Right cardiac atrium (tissue), 5 donors: ENCODE results near the gene OR2D2. TPM values are rescaled to one million over a fixed set of nuclear protein-coding genes. Genes with fewer than 3 reads are reported as not detected.

ENCODE experiments used
- ATAC-seq, 2 donors: fragments of 200-7000 bp; cut with Tn5 transposase; one replicate each; pipeline versions ENCODE4 v1.8.0 to v1.9.1; 2020; ENCODE audit warnings: moderate library complexity in 2 of 2, mild to moderate bottlenecking in 1 of 2
- DNase-seq, 3 donors: peaks; one replicate each; pipeline ENCODE4 v3.0.0-alpha.2; 2020
- H3K27ac ChIP-seq: one replicate; pipeline ENCODE4 v1.5.1; 2013; ENCODE audit warnings: mild to moderate bottlenecking, low read length, control low read depth, moderate library complexity
- H3K27me3 ChIP-seq: one replicate; pipeline ENCODE4 v1.6.1; 2013; ENCODE audit not compliant: control insufficient read depth, insufficient read depth
- H3K4me1 ChIP-seq: one replicate; pipeline ENCODE4 v1.6.1; 2013; ENCODE audit warnings: low read length; ENCODE audit not compliant: control insufficient read depth, insufficient read depth
- H3K4me3 ChIP-seq: one replicate; pipeline ENCODE4 v1.5.1; 2013; ENCODE audit warnings: low read length, control low read depth
- H3K9me3 ChIP-seq: one replicate; pipeline ENCODE4 v1.6.1; 2013; ENCODE audit warnings: low read length; ENCODE audit not compliant: control insufficient read depth
- WGBS: extraction: QIAGEN DNeasy Blood & Tissue Kit; methylation state at CpG from one replicate; pipeline ENCODE4 v1.1.7; 2013; 5-methylcytosine and 5-hydroxymethylcytosine counted together
- intact Hi-C, 4 donors: fragments of 100-400 bp; cut with DNase I; formaldehyde crosslinking; loops; one replicate each; pipeline versions ENCODE4 v1.11.0 to v1.14.0; 2022 to 2023
- polyA plus RNA-seq: library from polyadenylated mRNA; stranded (reverse); fragments of 200-250 nt; gene quantifications from one replicate; pipeline ENCODE4 v1.2.3, GENCODE V29; 2013
- total RNA-seq, 4 donors: library from RNA; stranded (reverse); fragmentation: NEBNext Ultra II Directional; extraction: Animal tissue kit (Norgen Biotek cat#: 25700); gene quantifications; one replicate each; pipeline ENCODE4 v1.2.1, GENCODE V29; 2021
- donor health status: healthy with polysubstance abuse.
- donor health status: DM: no; HTN: yes; CAD: no.
- donor health status: DM: no; HTN: no; CAD: no.
- donor health status: DM: no; HTN: yes; CAD: no; lungs with severe emphysema.
- donor health status: DM: yes; HTN: yes; CAD: no.

OR2D2 gene
- total and polyA plus RNA-seq, 5 donors = not detected

GRCh38 chr11:6843670-6844069 is 48.6 kb downstream of the OR2D2 start:
- Histone ChIP-seq H3K4me3 (no peak overlapping the region), H3K9me3 (no peaks in the 10 kb centered on the region), H3K4me1 (no peaks in the 10 kb centered on the region), H3K27me3 (no peaks in the 10 kb centered on the region), H3K27ac (no peak overlapping the region)
- ATAC-seq (no peak), DNase-seq (no peak)
- 66% methylated on average over 2 of the region's 2 CpGs for WGBS
- intact Hi-C loops = no loop called here

- H3K27me3 ChIP-seq = no peaks in the 10 kb centered on the region
- H3K4me1 ChIP-seq = no peaks in the 10 kb centered on the region
- intact Hi-C loops = no loop called here
- DNase-seq = no peak
- no peak overlapping the region for H3K27ac ChIP-seq
- ATAC-seq = no peak
- H3K9me3 ChIP-seq = no peaks in the 10 kb centered on the region
- H3K4me3 ChIP-seq = no peak overlapping the region
These were observed 50.6 kb downstream of the OR2D2 start for GRCh38 chr11:6841694-6842093.

Other genes with a start within 250 kb of the OR2D2 start
- 10 to 100 TPM; 12.4 to 19.2 (median 14.9) TPM for gene DCHS1, start 236.7 kb downstream of the OR2D2 start, total RNA-seq
- gene DCHS1, start 236.7 kb downstream of the OR2D2 start, polyA plus RNA-seq = 6.4 TPM
- gene MRPL17, start 209.2 kb downstream of the OR2D2 start, total RNA-seq = 10 to 100 TPM; 36.7 to 45.1 (median 41.9) TPM
- 44.7 TPM for gene MRPL17, start 209.2 kb downstream of the OR2D2 start, polyA plus RNA-seq
- not detected for gene OR2AG2, start 120.5 kb downstream of the OR2D2 start, total RNA-seq
- not detected for gene OR2AG2, start 120.5 kb downstream of the OR2D2 start, polyA plus RNA-seq
- not detected for gene OR2AG1, start 109.5 kb downstream of the OR2D2 start, total RNA-seq
- gene OR2AG1, start 109.5 kb downstream of the OR2D2 start, polyA plus RNA-seq = not detected
- gene OR6A2, start 92.8 kb downstream of the OR2D2 start, total RNA-seq = under 1 TPM in 2 of 4 donors, not detected in 2; 0.06 to 0.08 TPM
- not detected for gene OR6A2, start 92.8 kb downstream of the OR2D2 start, polyA plus RNA-seq
- not detected for gene OR10A5, start 46.8 kb downstream of the OR2D2 start, total RNA-seq
- not detected for gene OR10A5, start 46.8 kb downstream of the OR2D2 start, polyA plus RNA-seq
- not detected for gene OR10A2, start 29.4 kb downstream of the OR2D2 start, total RNA-seq
- not detected for gene OR10A2, start 29.4 kb downstream of the OR2D2 start, polyA plus RNA-seq
- not detected for gene OR10A4, start 15.9 kb downstream of the OR2D2 start, total RNA-seq
- not detected for gene OR10A4, start 15.9 kb downstream of the OR2D2 start, polyA plus RNA-seq
- not detected for gene OR2D3, start 28.5 kb upstream of the OR2D2 start, total RNA-seq
- gene OR2D3, start 28.5 kb upstream of the OR2D2 start, polyA plus RNA-seq = not detected
- gene ZNF215, start 33.9 kb upstream of the OR2D2 start, total RNA-seq = 1 to 10 TPM in 1 of 4 donors, under 1 TPM in 3; 0.54 to 1.0 (median 0.81) TPM
- 0.14 TPM for gene ZNF215, start 33.9 kb upstream of the OR2D2 start, polyA plus RNA-seq
- gene ZNF214, start 127.8 kb upstream of the OR2D2 start, total RNA-seq = 1 to 10 TPM; 1.5 to 2.1 (median 2.1) TPM
- gene ZNF214, start 127.8 kb upstream of the OR2D2 start, polyA plus RNA-seq = 0.48 TPM
- gene NLRP14, start 128.0 kb upstream of the OR2D2 start, total RNA-seq = under 1 TPM in 1 of 4 donors, not detected in 3; 0.08 TPM
- 0.05 TPM for gene NLRP14, start 128.0 kb upstream of the OR2D2 start, polyA plus RNA-seq
- gene RBMXL2, start 196.5 kb upstream of the OR2D2 start, total RNA-seq = not detected
- not detected for gene RBMXL2, start 196.5 kb upstream of the OR2D2 start, polyA plus RNA-seq